HEK293 (cell line): ENCODE measurements around the gene RNF212.

Source experiments
- ATF2 ChIP-seq: fragments of 450-650 bp; formaldehyde crosslinking; IDR thresholded peaks from 2 replicates; pipeline ENCODE4 v1.5.1; 2016; ENCODE audit warnings: missing biosample characterization, missing genetic modification characterization, low read depth
- BCL11A ChIP-seq: fragments of 450-650 bp; formaldehyde crosslinking; IDR thresholded peaks from 2 replicates; pipeline ENCODE4 v1.5.1; 2016; ENCODE audit warnings: low read depth, missing biosample characterization, missing genetic modification characterization
- CTCF ChIP-seq: fragments of 450-650 bp; formaldehyde crosslinking; IDR thresholded peaks from 2 replicates; pipeline ENCODE4 v1.5.1; 2016; ENCODE audit warnings: missing biosample characterization, missing genetic modification characterization
- GLI4 ChIP-seq: fragments of 450-650 bp; formaldehyde crosslinking; IDR thresholded peaks from 2 replicates; pipeline ENCODE4 v1.5.1; 2016; ENCODE audit warnings: missing biosample characterization, missing genetic modification characterization
- KLF9 ChIP-seq: fragments of 450-650 bp; formaldehyde crosslinking; IDR thresholded peaks from 2 replicates; pipeline ENCODE4 v1.5.1; 2016; ENCODE audit warnings: missing biosample characterization, missing genetic modification characterization, low read depth
- ZBTB10 ChIP-seq: fragments of 450-650 bp; formaldehyde crosslinking; IDR thresholded peaks from 2 replicates; pipeline ENCODE4 v1.5.1; 2016; ENCODE audit warnings: missing biosample characterization, missing genetic modification characterization
- ZBTB7A ChIP-seq: fragments of 450-650 bp; formaldehyde crosslinking; IDR thresholded peaks from 2 replicates; pipeline ENCODE4 v1.5.1; 2016; ENCODE audit warnings: low read depth, missing biosample characterization, missing genetic modification characterization
- ZNF175 ChIP-seq: fragments of 450-650 bp; formaldehyde crosslinking; IDR thresholded peaks from 2 replicates; pipeline ENCODE4 v1.5.1; 2016; ENCODE audit warnings: missing biosample characterization, missing genetic modification characterization
- ZNF274 ChIP-seq, 2 experiments: fragments of 200-500 bp in 1 of 2; fragments of 450-650 bp in 1 of 2; sonication (Bioruptor generic) in 1 of 2; formaldehyde crosslinking in 1 of 2; IDR thresholded peaks; 2 replicates each; pipeline versions ENCODE4 v1.5.1 to v1.6.1; 2014 to 2016; ENCODE audit warnings: borderline replicate concordance in 1 of 2, inconsistent platforms in 1 of 2, low read length in 1 of 2, missing biosample characterization in 1 of 2, missing genetic modification characterization in 1 of 2
- ZNF37A ChIP-seq: fragments of 450-650 bp; IDR thresholded peaks from 2 replicates; pipeline ENCODE4 v1.5.1; 2018; ENCODE audit warnings: missing biosample characterization, missing genetic modification characterization
- ZNF677 ChIP-seq: fragments of 450-650 bp; IDR thresholded peaks from 2 replicates; pipeline ENCODE4 v1.5.0; 2018; ENCODE audit warnings: missing biosample characterization, mild to moderate bottlenecking, missing genetic modification characterization, moderate library complexity

GRCh38 chr4:1031346-1031745, 82.0 kb downstream of the RNF212 start:
- TF ChIP-seq CTCF (tag by site-specific recombination) (no peak), KLF9 (tag by site-specific recombination) (no peak), ATF2 (no peak), ZBTB10 (no peak), ZNF274 (IDR thresholded peaks at IDR 0.05; ENCODE audit: low read length) (no peak), ZNF274 (tag by site-specific recombination; IDR thresholded peaks at IDR 0.05; ENCODE audit: borderline replicate concordance) (no peak), GLI4 (no peak), ZNF175 (tag by site-specific recombination) (no peak), ZBTB7A (tag by site-specific recombination) (no peak), ZNF677 (tag by site-specific recombination) (no peak), ZNF37A (no peak), BCL11A (tag by site-specific recombination) (no peak)
